NCI-H1417 treated with DMSO at 0.1 percent for 48 hours (cell line): Measurements from ENCODE around the gene NEMP1.
A peak's percentile ranks its signal among the peaks of the same experiment; 100 is the strongest.
"Not testable (repeated sequence)": the region's sequence is repeated elsewhere in the genome, so short reads cannot be mapped to it uniquely, and the experiment has no call there.

ENCODE experiments used
- DNase-seq: peaks from one replicate; lab custom pipeline; 2025; lab: John Stamatoyannopoulos, UW

The NEMP1 gene

DNA sequence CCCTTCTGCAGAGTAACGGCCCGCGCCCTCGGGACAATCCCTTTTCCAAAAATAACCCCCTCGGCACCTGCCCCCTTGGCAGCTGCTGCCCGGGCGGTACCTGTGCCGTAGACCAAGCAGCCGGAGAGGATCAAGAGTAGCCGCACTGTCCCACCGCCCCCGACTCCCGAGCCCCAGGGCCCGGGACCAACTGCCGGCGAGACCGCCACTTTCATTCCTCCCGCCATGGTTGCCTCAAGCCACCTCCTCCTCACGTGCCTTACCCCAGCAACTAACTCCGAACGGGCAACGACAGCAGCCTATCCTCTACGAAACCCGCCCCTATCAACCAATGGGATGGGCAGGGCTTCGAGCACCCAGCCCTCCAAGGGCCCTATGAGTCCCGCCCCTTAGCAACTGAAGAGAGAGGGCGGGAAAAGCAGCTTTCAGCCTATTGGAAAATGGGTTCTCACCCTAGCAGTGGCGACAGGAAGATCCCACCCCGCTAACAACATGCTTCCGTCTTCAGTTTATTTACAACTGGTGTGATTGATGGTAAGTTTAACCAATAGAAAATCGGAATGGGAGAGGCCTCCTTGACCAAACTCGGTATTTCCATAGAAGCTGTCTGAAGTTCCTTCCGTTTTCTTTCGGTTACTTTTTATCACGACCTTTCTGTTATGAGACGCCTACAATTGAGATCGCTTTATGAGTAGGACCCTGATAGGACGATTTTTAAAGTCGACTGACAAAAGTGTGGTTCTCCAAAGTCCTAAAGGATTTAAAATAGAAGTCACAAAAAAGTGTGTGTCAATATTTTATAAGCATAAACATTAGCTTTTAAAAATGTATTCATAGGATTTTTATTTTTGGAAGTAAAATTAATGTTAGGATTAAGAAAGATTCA, at the start of gene NEMP1:
TSS of gene NEMP1 (minus strand) at position 273 of the 886 bp plus-strand sequence. CDS start at position 227, 46 bp downstream.
- peak; percentile 99 for DNase-seq

- peak; percentile 19 for DNase-seq
Observed at GRCh38 chr12:57127726-57128518, 49.3 kb upstream of the NEMP1 start, which contains the start of gene LRP1. Gene LRP1, plus strand, starts transcription at chr12:57128483. Its CDS starts 482 bp downstream, at chr12:57128965.

- DNase-seq, result no peak
Observed at GRCh38 chr12:57127101-57127725, 48.6 kb upstream of the NEMP1 start.

DNA sequence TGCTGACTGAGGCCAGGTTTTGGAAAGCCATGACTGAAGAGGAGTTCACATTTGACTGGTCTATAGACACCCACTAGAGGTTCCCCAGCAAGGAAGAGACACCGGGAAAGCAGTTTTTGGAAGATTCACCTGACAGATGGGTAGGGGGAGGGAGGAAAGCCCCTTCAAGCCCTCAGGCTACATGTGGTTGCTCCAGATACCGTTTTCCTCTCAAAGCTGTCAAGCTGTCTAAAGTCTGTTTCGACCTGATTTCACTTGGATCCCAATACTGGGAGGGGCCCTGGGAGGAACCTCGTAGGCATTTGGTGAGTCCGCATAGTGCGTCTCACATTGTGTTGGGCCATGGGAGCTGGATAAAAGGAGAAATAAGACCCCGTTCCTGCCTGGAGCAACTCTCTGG, 48.0 kb upstream of the NEMP1 start:
- no peak for DNase-seq

- no peak for DNase-seq
Observed at GRCh38 chr12:57126061-57126460, 47.5 kb upstream of the NEMP1 start.

- peak; percentile 36 for DNase-seq
Observed at GRCh38 chr12:57124261-57124877, 45.8 kb upstream of the NEMP1 start.

- no peak for DNase-seq
Observed at GRCh38 chr12:57123813-57124212, 45.2 kb upstream of the NEMP1 start.

- not testable (repeated sequence) for DNase-seq
Observed at GRCh38 chr12:57120718-57121117, 42.1 kb upstream of the NEMP1 start.

- no peak for DNase-seq
Observed at GRCh38 chr12:57119294-57120085, 40.9 kb upstream of the NEMP1 start.

DNA sequence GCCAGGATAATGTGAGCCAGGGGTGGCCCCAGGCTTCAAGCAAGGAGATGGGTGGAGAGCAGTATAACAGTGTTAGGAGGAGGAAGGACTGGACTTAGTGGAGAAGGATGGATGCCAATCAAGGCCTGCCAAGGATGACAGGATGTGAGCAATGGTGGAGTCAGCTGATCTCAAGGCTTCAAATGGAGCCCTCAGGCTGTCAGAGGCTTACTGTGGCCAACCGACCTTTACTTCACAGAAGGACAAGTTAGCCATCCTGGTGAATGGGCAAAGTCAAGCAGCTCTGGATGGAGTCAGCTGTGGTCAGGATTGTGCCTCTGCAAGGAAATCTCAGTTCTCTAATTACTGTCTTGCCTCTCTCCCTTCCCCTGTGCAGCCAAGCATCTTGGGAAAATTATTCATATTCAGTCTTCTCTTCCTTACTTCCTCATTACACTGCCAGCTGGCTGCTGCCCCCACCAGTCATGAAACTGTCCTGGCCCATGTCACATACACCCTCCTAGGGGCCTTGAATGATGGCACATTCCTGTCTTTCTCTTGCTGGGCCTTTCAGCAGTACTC, 40.2 kb upstream of the NEMP1 start:
- DNase-seq, result no peak

- DNase-seq, result no peak
Observed at GRCh38 chr12:57116580-57117281, 38.1 kb upstream of the NEMP1 start.

GRCh38 chr12:57112492-57113294, 34.1 kb upstream of the NEMP1 start:
- DNase-seq, result no peak

GRCh38 chr12:57111031-57111734, 32.6 kb upstream of the NEMP1 start, which contains the start of gene STAT6:
Gene STAT6, minus strand, starts transcription at chr12:57111362. Its CDS starts 3,084 bp downstream, at chr12:57108278.
- no peak for DNase-seq

DNA sequence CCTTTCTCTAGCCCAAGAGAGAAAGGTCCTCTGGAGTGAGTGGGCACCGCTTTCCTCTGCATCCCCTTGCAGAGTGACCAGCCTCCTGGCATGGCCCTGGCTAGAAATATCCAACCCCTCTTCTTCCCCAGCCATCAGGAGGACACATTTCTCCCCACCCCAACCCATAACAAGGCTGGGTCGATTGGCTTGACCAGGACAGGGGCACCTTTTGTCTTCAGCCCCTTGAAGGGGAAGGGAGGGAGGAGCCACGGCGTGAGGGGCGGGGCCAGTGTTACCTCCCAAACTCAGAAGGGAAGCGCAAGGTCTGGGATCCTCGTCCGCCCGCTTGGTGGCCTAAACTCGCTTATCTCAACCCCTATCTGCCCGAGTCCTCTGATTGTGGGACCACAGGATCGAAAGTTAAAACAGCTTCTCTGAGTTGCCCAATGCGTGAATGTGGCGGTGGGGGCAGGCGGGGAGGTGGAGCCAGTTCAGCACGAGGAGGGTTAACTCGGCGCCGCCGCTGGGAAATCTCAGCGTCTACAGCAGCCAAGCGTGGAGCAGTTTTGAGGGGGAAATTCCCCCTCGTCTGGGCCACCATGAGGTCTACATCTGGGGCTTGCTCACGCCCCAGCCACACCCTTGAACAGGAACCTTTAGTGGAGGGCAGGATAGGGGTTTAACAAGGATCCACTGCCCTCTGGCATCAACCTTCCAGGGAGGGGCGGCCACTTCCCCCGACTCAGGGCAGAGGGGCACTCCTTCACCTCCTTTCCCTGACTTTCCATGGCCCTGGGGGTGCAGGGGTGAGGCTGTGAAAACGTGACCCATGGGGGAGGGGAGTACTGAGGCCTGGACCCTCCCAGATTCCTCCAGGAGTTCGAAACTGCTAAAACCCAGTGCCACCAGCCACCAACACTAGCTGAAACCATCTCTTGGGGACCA, 31.8 kb upstream of the NEMP1 start:
- DNase-seq, result no peak

- no peak for DNase-seq
Observed at GRCh38 chr12:57109207-57110103, 30.9 kb upstream of the NEMP1 start.

DNA sequence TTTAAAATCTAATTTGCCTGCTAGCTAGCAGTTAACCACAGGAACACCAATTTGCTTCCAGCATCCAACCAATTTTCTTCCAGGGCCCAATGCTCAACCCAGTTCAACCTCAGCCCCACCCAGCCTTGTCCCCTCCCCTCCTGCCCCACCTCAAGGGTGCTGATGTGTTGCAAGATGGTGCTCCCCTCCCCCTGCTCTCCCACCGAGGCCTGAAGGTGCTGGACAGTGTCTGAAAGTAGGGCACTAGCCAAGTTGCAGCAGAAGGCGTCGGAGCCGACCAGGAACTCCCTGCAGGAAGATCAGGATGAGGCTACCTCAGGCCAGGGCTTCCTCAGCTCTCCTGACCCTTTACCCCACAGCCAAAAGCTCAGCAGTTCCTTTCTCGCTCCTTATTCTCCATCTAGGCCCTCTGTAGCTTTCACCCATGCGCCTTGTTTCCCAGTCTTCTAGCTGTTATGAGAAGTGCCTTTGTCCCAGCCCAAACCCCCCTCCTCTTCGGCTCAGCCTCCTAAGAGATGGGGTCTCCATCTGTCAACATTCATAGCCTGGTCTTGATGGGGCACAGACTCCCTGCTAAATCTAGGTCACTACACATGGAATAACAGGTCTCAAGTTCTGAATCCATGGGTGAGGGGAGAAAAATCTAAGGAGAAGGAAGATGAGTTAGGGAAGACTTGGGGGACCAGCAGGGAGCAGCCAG, 29.0 kb upstream of the NEMP1 start:
- no peak for DNase-seq
